MM.1S (cell line): ENCODE data around the gene ADO.

Experiments
- DNase-seq: peaks from one replicate; pipeline ENCODE4 v3.0.0-alpha.2; 2015
- H2AFZ ChIP-seq: fragments of 300-600 bp; sonication (generic); 2 replicates; pipeline ENCODE4 v1.6.0; 2016; ENCODE audit warnings: antibody characterized with exemption, low read length
- H3F3A ChIP-seq: fragments of 300-600 bp; sonication (generic); 2 replicates; pipeline ENCODE4 v1.6.1; 2016; ENCODE audit warnings: mild to moderate bottlenecking, antibody characterized with exemption, low read length, moderate library complexity, mixed read lengths; ENCODE audit not compliant: insufficient read depth
- H3K27ac ChIP-seq: fragments of 300-600 bp; sonication (generic); 2 replicates; pipeline ENCODE4 v1.5.1; 2016; ENCODE audit warnings: mild to moderate bottlenecking, low read length
- H3K27me3 ChIP-seq: fragments of 300-600 bp; sonication (generic); replicated peaks from 2 replicates; pipeline ENCODE4 v1.6.0; 2016; ENCODE audit warnings: low read length; ENCODE audit not compliant: insufficient read depth
- H3K36me3 ChIP-seq: fragments of 300-600 bp; sonication (generic); replicated peaks from 2 replicates; pipeline ENCODE4 v1.6.1; 2016; ENCODE audit warnings: mild to moderate bottlenecking, low read length, mixed read lengths; ENCODE audit not compliant: insufficient read depth
- H3K4me1 ChIP-seq: fragments of 300-600 bp; sonication (generic); 2 replicates; pipeline ENCODE4 v1.6.1; 2016; ENCODE audit warnings: low read length, mixed read lengths
- H3K4me2 ChIP-seq: fragments of 300-600 bp; sonication (generic); 2 replicates; pipeline ENCODE4 v1.6.0; 2016; ENCODE audit warnings: low read depth, low read length
- H3K4me3 ChIP-seq: fragments of 300-600 bp; sonication (generic); 2 replicates; pipeline ENCODE4 v1.5.1; 2016; ENCODE audit warnings: low read length, mixed read lengths
- H3K79me2 ChIP-seq: fragments of 300-600 bp; sonication (generic); 2 replicates; pipeline ENCODE4 v1.6.1; 2016; ENCODE audit warnings: mixed run types, low read length, mixed read lengths
- H3K9ac ChIP-seq: fragments of 300-600 bp; sonication (generic); 2 replicates; pipeline ENCODE4 v1.6.1; 2016; ENCODE audit warnings: low read length, mixed read lengths
- H3K9me2 ChIP-seq: fragments of 300-600 bp; sonication (generic); replicated peaks from 2 replicates; pipeline ENCODE4 v1.6.1; 2016; ENCODE audit warnings: mild to moderate bottlenecking, low read length, mixed read lengths; ENCODE audit not compliant: insufficient read depth
- H3K9me3 ChIP-seq: fragments of 300-600 bp; sonication (generic); replicated peaks from 2 replicates; pipeline ENCODE4 v1.6.1; 2016; ENCODE audit warnings: mild to moderate bottlenecking, low read length, mixed read lengths; ENCODE audit not compliant: insufficient read depth
- H4K20me1 ChIP-seq: fragments of 300-600 bp; sonication (generic); 2 replicates; pipeline ENCODE4 v1.6.1; 2016; ENCODE audit warnings: mild to moderate bottlenecking, low read length, moderate library complexity, mixed read lengths; ENCODE audit not compliant: insufficient read depth
- EZH2 ChIP-seq: fragments of 300-600 bp; sonication (generic); optimal IDR thresholded peaks from 2 replicates; pipeline ENCODE3; 2017; ENCODE audit warnings: low read depth, mild to moderate bottlenecking, antibody characterized with exemption, low read length, mixed read lengths
- EZH2phosphoT487 ChIP-seq: fragments of 300-600 bp; sonication (generic); IDR thresholded peaks from 2 replicates; pipeline ENCODE4 v1.6.1; 2018; ENCODE audit warnings: antibody characterized with exemption, low read length
- TF ChIP-seq, protein P1 (sequence below): fragments of 300-600 bp; sonication (generic); IDR thresholded peaks from 2 replicates; pipeline ENCODE4 v1.5.1; 2016; ENCODE audit warnings: antibody characterized with exemption, low read length, mixed read lengths

ADO gene

DNA sequence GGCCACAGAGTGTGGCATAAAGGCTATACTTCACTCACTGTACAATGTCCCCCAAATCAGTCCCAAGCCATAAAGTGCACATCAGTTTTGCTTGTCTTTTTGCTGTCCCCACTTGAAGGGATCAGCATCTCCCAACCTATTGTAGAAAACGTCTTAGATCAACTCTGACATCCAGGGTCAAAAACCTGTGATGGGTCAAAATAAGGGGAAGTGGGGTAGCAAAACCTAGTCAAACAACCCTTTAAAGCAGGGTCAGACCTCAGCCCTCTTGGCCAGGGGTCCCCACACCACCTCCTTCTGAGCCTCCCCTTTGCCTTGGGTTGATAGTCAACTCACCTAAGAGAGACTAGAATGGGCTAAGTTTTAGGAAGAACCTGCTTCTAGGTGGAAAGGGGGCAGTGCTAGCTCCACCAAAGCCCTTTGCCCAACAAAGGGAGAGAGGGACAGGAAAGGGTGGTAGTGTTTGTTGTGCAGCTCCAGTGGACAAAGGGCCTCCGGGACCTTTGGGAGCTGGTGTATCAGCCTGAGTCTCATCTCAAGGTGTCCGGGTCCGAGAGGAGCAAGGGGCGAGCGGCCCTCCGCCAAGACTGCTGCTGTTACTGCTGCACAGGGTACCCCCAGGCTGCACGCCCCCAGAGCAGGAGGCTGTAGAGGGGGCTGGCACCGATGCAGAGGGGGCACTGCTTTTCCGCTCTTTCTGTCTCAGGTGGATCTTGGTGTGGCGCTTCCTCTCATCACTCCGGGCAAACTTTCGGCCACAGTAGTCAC is 8.3 kb downstream of the ADO start:
- Histone ChIP-seq H3K9me2 (no peaks in the 10 kb centered on the region), H4K20me1 (no peaks in the 10 kb centered on the region), H3K27ac (no peak overlapping the region), H3K9ac (no peak overlapping the region), H3K4me1 (0 out of 2 replicates have a peak, but pooled peaks cover 3% of the 10 kb centered on the region), H3K9me3 (no peaks in the 10 kb centered on the region), H3K27me3 (peaks cover 20% of the 10 kb centered on the region), H3K4me2 (no peak overlapping the region), H2AFZ (no peak overlapping the region), H3F3A (peaks cover 12% of the 10 kb centered on the region), H3K4me3 (no peak overlapping the region), H3K36me3 (0 out of 2 replicates have a peak, but pooled peaks cover 4% of the 10 kb centered on the region), H3K79me2 (peaks cover 14% of the 10 kb centered on the region)
- DNase-seq: no peak
- TF ChIP-seq, protein P1, sequence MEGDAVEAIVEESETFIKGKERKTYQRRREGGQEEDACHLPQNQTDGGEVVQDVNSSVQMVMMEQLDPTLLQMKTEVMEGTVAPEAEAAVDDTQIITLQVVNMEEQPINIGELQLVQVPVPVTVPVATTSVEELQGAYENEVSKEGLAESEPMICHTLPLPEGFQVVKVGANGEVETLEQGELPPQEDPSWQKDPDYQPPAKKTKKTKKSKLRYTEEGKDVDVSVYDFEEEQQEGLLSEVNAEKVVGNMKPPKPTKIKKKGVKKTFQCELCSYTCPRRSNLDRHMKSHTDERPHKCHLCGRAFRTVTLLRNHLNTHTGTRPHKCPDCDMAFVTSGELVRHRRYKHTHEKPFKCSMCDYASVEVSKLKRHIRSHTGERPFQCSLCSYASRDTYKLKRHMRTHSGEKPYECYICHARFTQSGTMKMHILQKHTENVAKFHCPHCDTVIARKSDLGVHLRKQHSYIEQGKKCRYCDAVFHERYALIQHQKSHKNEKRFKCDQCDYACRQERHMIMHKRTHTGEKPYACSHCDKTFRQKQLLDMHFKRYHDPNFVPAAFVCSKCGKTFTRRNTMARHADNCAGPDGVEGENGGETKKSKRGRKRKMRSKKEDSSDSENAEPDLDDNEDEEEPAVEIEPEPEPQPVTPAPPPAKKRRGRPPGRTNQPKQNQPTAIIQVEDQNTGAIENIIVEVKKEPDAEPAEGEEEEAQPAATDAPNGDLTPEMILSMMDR: no peak
- TF ChIP-seq EZH2phosphoT487: no peak
- TF ChIP-seq EZH2: no peak

DNA sequence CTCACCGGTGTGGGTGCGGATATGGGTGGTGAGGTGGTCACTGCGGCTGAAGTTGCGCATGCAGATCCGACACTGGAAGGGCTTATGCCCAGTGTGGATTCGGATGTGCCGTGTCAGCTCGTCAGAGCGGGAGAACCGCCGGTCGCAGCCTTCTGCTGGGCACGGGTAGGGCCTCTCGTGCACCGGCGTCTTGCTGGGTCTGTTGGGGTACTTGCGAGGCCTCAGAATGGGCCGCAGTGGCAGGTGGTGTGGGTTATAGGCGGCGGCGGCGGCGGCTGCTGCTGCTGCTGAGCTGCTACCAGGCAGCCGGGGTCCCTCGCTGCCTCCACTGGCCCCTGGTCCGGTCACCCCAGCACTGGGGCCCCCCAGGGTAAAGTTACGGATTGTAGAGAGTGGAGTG is 8.9 kb downstream of the ADO start:
- H3K9me2 ChIP-seq: no peaks in the 10 kb centered on the region
- H3K4me1 ChIP-seq: peaks cover 7% of the 10 kb centered on the region; the same call in 1 of the 2 replicates
- peaks cover 9% of the 10 kb centered on the region; the same call in 1 of the 2 replicates for H3K79me2 ChIP-seq
- H3K9me3 ChIP-seq: no peaks in the 10 kb centered on the region
- no peak overlapping the region for H3K4me3 ChIP-seq
- peaks cover 20% of the 10 kb centered on the region for H3K27me3 ChIP-seq
- no peak for DNase-seq
- no peaks in the 10 kb centered on the region for H4K20me1 ChIP-seq
- H3F3A ChIP-seq: peaks cover 12% of the 10 kb centered on the region
- no peak overlapping the region for H3K9ac ChIP-seq
- H3K4me2 ChIP-seq: no peak overlapping the region
- TF ChIP-seq EZH2phosphoT487 (no peak), EZH2 (no peak)
- TF ChIP-seq, protein P1: no peak
- H2AFZ ChIP-seq: no peak overlapping the region
- 0 out of 2 replicates have a peak, but pooled peaks cover 4% of the 10 kb centered on the region for H3K36me3 ChIP-seq
- no peak overlapping the region for H3K27ac ChIP-seq

GRCh38 chr10:62813981-62814380 is 9.5 kb downstream of the ADO start:
- Histone ChIP-seq H3K36me3 (no peaks in the 10 kb centered on the region), H2AFZ (no peak overlapping the region), H3K9me3 (no peaks in the 10 kb centered on the region), H3K9ac (no peak overlapping the region), H3K9me2 (no peaks in the 10 kb centered on the region), H3K4me2 (no peak overlapping the region), H3K4me3 (no peak overlapping the region), H3K27me3 (peaks cover 20% of the 10 kb centered on the region), H3K4me1 (peaks cover 8% of the 10 kb centered on the region; the same call in 1 of the 2 replicates), H4K20me1 (no peaks in the 10 kb centered on the region), H3F3A (peaks cover 12% of the 10 kb centered on the region), H3K79me2 (peaks cover 3% of the 10 kb centered on the region; the same call in 1 of the 2 replicates), H3K27ac (no peak overlapping the region)
- TF ChIP-seq EZH2: no peak
- no peak for TF ChIP-seq EZH2phosphoT487
- TF ChIP-seq, protein P1: no peak
- DNase-seq: no peak
